Retinal pigment epithelial cell (primary cell): Measurements from ENCODE around the gene ANKRD31.

Source experiments
- DNase-seq: peaks from one replicate; pipeline ENCODE4 v3.0.0-alpha.2; 2010; ENCODE audit warnings: low read depth
- H3K4me3 ChIP-seq: 2 replicates; pipeline ENCODE4 v1.5.1; 2011; ENCODE audit warnings: mild to moderate bottlenecking, low read length, control low read depth, moderate library complexity
- TF ChIP-seq, protein P1 (sequence below): conservative IDR thresholded peaks from 2 replicates; pipeline ENCODE4 v1.5.1; 2011; ENCODE audit warnings: low read depth, low read length, control low read depth, inconsistent platforms

ANKRD31 gene

DNA sequence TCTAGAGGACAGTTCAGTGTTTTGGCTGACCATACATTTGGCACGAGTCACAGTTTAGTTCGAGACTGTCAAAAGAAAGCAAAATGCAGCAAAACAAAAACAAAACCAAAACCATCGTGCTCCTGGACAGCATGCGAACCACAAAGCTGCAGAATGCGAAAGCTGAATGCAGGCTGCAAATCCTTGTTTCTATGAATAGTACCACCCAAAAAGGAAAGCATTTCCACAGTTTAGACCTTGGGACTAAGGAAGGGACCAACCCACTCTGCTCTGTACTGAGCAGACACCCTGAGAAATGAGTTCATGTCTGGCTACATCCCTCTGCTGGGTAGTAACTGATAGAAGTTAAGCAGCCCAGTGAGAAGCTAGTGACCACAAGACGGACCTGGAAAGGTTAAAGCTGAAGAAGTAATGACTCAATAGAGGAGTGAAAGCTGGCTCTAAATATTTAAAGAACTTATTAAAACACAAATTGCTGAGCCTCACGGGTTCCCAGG lies 188.2 kb downstream of the ANKRD31 start:
- no peak for DNase-seq
- H3K4me3 ChIP-seq, result no peak overlapping the region
- TF ChIP-seq, protein P1, sequence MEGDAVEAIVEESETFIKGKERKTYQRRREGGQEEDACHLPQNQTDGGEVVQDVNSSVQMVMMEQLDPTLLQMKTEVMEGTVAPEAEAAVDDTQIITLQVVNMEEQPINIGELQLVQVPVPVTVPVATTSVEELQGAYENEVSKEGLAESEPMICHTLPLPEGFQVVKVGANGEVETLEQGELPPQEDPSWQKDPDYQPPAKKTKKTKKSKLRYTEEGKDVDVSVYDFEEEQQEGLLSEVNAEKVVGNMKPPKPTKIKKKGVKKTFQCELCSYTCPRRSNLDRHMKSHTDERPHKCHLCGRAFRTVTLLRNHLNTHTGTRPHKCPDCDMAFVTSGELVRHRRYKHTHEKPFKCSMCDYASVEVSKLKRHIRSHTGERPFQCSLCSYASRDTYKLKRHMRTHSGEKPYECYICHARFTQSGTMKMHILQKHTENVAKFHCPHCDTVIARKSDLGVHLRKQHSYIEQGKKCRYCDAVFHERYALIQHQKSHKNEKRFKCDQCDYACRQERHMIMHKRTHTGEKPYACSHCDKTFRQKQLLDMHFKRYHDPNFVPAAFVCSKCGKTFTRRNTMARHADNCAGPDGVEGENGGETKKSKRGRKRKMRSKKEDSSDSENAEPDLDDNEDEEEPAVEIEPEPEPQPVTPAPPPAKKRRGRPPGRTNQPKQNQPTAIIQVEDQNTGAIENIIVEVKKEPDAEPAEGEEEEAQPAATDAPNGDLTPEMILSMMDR, result no peak

DNA sequence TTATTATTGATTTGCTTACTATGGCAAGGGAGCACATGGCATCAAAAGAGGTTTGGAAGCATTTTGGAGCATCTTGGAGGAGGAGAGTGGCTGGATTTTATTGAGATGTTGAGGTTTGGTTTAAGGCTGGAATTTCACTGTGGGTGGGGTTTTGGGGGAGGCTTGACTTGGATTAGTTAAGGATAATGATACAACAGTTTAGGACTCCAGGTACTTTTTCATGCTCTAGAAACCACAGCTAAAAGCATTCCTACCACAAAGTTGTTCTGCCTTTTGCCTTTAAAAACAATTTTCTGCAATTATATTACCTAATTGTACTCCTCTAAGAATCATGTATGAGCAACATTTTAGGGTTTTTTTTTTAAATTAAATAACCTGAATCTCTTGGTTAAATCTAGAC lies 189.3 kb downstream of the ANKRD31 start:
- TF ChIP-seq, protein P1, result no peak
- no peak for DNase-seq
- no peak overlapping the region for H3K4me3 ChIP-seq

DNA sequence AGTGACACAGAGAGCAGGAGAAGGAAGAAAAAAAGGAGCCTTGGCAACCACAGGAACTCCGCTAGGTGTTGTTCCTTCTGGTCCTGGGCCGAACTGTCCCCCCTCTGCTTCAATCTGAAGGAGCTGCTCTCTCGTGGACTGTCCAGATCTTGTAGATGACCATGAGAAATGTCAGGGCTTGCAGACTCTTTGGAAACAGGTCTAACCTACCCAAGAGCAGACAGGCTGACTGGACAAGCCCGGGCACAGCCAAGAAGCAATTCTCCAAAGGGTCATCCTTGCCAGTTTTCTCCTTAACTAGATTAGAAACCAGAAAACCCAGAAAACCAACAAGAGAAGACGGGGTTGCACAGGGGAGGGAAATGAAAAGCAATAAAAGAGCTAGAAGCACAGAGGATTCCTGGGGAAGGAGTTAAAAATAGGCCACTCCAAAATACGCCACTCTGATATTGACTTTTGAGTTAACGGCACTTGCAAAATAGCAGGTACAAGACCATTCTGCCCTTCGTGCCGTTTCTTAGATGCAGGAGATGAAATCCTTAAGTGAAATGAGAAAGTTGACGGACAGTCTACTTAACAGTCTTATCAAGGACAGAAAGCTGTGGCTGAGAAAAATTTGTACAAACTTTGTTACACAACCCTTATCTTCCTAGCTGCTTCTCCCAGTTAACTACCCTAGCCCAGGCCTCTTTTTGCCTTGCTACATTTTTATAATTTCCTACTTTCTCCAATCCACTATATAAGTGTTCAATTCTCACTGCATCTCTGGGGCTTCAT lies 190.1 kb downstream of the ANKRD31 start:
- DNase-seq, result no peak
- TF ChIP-seq, protein P1, result no peak
- H3K4me3 ChIP-seq, result no peak overlapping the region

DNA sequence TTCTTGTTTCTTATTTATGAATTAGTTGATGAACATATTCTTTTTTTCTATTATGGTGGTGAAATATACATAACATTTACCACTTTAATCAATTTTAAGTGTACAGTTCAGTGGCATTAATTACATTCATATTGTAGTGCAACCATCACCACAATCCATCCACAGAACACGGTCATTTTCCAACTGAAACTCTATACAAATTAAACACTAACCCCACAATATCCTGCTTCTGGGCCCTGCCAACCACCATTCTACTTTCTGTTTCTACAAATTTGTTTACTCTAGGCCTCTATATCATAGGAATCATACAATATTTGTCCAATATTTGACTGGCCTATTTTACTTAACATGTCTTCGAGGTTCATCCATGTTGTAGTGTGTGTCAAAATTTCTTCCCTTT lies 191.6 kb downstream of the ANKRD31 start:
- H3K4me3 ChIP-seq, result no peak overlapping the region
- TF ChIP-seq, protein P1, result no peak
- DNase-seq, result no peak

DNA sequence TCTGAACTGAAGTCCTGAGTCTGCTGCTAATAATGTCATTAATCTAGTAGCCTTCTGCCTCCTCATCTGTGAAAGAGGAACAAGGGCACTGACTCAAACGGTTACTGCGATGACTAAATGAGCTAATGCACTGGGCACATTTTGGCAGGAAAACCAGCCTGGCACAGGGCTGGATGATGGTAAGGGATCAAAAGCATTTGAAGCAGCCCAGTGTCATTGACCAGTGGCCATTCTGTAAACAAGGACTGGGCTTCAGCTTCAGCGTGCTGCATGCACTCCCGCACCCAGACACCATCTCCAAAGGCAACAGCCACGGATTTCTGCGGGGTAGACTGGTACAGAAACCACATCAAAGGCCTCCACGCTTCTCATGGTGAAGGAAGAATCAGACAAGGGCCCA lies 192.3 kb downstream of the ANKRD31 start:
- TF ChIP-seq, protein P1, result no peak
- DNase-seq, result no peak
- no peak overlapping the region for H3K4me3 ChIP-seq

DNA sequence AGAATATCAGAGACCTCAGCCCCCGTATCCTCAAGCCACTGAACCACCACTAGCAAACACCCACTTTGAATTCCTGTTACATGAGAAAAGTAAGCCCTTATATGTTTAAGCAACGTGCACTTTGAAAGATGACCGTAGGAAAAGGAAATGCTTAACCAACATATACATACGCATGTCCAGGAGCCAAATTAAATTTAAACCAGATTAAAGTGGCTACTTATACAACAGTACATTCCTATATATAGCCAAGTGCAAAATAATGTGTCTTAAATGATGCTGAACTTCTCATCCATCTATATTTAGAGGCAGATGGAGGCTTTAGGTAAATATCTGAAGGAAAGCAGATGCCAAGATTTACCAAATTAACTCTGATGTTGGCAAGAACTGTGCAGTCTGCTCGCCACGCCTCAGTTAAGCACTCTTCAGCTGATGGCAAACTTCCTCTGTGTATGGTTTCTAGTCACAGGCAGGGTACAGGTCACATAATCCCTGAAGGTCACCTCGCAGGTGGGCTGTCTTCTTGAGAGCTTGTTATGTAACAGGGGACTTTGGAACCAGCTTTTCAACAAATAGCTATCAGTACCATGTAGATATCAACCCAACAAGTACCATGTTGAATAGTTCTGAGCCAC lies 192.9 kb downstream of the ANKRD31 start:
- H3K4me3 ChIP-seq, result no peak overlapping the region
- TF ChIP-seq, protein P1, result no peak
- no peak for DNase-seq

DNA sequence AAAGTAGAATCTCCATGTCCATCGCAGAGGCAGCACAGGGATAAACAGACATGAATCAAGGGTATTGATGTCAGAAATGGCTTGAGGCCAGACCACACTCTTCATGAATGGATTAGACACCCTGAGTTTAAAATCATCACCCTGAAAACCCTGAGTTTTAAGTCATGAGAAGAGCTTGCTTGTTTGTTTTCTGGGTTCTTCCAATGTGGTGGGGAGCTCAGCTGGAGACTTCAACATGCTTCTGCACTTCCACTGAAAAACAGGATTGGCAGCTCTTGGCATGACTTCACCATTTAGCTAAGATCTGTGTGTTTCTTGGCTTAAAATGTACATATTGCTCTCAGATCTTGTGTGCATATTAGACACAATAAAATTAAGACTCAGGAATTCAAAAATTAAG lies 194.2 kb downstream of the ANKRD31 start:
- H3K4me3 ChIP-seq, result no peak overlapping the region
- TF ChIP-seq, protein P1, result no peak
- no peak for DNase-seq
